Activated T-cell treated with anti-CD3 and anti-CD28 coated beads, Interleukin-2, amount 50 U/mL, for 1 hour (primary cell): ENCODE results near the gene ADCY10.
"Not testable (repeated sequence)": the region's sequence is repeated elsewhere in the genome, so short reads cannot be mapped to it uniquely, and the experiment has no call there.

ENCODE experiments used
- DNase-seq: peaks from one replicate; pipeline ENCODE4 v3.0.0-alpha.2; 2020

The ADCY10 gene

DNA sequence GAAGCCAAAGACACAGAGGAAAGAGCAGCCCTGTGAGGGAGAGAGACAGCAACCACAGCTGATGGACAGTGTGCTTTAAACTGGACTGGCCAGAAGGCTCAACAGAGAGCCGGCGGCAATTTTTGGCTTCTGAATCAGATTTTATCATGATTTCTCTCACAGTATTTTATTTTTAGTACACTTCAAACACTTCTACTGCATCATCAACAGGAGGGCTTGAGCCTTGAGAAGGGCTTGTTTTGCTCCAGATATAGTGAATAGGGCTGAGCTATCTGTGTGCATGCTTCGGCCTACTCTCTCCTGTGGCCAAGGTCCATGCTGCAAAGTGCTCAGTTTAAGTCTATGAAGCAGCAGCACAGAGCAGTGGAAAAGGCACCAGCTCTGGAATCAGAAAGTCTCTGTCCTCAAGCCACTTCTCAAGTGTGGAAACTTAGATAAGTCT, 33.3 kb downstream of the ADCY10 start:
- no peak for DNase-seq

- no peak for DNase-seq
Observed at GRCh38 chr1:167879508-167879907, 34.4 kb downstream of the ADCY10 start.

- no peak for DNase-seq
Observed at GRCh38 chr1:167878372-167879160, 35.4 kb downstream of the ADCY10 start.

DNA sequence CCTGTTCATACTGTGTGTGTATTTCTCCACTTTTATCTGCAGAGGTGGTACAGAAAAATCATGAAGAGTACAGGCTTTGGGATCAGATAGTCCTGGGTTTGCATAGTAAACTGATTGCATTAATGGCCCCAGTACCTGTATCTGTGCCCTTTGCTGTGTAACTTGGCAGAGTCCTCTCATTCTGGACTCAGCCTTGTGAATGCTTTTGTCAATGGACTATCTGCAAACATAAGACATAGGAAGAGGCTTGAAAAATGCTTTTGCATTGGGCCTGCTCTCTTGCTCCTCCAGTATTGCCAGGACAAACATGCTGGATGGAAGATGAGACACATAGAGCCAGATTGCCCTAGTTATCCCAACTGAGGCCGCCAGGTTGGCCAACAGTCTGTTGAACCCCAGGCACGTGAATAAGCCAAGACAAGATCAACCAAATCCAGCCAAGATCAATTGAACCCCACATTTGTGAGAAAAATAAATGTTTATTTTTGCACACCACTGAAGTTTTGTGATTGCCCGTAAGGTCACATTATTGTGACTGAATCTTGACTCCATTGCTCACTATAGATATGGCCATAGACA, 37.2 kb downstream of the ADCY10 start:
- no peak for DNase-seq

DNA sequence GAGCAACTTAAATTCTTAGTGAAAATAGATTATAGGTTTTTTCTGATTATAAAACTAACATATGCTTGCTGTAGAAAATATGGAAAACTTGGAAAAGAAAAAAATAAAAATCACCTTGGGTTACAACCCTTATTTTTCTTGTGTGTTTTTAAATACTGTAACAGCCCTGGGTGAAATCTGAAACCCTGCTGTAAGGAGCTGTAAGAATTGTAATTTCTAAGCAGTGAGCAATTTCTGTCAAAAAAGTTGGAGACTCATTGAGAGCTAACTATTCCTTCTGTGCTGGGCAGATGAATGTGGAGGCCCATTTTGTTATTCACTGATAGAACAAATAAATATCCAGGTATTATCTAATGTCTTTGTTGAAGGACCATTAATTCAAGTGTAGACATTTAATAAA, 42.6 kb downstream of the ADCY10 start:
- DNase-seq, result no peak

GRCh38 chr1:167869157-167870001, 44.6 kb downstream of the ADCY10 start:
- DNase-seq, result not testable (repeated sequence)

DNA sequence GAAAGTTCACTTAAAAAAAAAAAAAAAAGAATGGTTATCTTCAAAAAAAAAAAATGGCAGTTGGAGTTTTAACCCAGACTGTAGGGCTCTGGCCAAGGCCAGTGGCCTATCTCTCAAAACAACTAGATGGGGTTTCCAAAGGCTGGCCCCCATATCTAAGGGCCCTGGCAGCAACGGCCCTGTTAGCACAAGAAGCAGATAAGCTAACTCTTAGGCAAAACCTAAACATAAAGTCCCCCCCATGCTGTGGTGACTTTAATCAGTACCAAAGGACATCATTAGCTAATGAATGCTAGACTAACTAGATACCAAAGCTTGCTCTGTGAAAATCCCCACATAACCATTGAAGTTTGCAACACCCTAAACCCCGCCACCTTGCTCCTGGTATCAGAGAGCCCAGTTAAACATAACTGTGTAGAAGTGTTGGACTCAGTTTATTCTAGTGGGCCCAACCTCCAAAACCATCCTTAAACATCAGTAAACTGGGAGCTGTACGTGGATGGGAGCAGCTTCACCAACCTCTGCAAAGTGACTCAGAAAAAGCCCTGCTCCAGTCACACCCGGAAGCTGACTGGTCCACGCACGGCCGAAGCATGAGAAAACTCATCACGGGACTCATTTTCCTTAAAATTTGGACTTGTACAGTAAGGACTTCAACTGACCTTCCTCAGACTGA, 47.1 kb downstream of the ADCY10 start:
- DNase-seq, result not testable (repeated sequence)

- DNase-seq, result not testable (repeated sequence)
Observed at GRCh38 chr1:167866326-167866725, 47.6 kb downstream of the ADCY10 start.

- DNase-seq, result not testable (repeated sequence)
Observed at GRCh38 chr1:167865804-167866308, 48.1 kb downstream of the ADCY10 start.

GRCh38 chr1:167865193-167865592, 48.7 kb downstream of the ADCY10 start:
- not testable (repeated sequence) for DNase-seq

DNA sequence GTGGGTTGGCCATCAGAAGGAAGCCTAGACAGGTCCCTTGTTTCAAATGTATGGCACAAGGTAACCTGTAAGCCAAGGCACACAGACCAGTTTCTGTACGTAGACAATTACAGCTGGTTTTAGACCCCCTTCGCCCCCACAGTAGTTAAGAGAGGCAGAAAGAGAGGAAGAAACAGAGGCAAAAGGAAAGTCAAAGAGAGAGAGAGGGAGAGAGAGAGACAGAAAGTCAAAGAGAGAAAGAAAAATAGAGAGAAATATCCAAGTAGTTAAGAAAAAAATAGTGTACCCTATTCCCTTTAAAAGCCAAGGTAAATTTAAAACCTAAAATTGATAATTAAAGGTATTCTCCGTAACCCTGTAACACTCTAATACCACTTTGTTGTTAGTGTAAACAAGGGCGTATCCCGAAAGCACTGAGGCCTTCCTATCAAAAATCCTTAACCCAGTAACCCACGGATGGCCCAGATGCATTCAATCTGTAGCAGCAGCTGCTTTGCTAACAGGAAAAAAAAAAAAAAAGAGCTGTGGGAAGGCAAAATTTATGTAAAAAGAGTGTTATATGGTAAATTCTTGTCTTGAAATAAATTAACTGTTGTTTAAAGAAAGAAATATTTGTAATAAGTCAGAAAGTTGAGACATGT, 49.4 kb downstream of the ADCY10 start:
- no peak for DNase-seq

DNA sequence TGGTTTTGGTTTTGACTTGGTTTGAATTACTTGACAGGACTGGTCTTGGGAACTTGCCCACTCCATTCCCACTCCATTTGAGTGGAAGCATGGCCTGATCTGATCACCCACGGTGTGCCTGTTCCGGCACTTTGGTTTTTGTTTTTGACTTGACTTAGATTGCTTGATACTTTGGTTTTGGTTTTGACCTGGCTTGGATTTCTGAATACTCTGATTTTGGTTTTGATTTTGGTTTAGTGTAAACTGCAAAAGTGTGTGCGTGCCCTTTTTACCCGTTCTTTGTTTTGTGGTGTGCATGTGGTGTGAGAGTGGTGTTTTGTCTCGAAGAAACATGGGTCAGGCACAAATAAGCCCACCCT, 50.0 kb downstream of the ADCY10 start:
- no peak for DNase-seq

- DNase-seq, result not testable (repeated sequence)
Observed at GRCh38 chr1:167863191-167863920, 50.6 kb downstream of the ADCY10 start.

DNA sequence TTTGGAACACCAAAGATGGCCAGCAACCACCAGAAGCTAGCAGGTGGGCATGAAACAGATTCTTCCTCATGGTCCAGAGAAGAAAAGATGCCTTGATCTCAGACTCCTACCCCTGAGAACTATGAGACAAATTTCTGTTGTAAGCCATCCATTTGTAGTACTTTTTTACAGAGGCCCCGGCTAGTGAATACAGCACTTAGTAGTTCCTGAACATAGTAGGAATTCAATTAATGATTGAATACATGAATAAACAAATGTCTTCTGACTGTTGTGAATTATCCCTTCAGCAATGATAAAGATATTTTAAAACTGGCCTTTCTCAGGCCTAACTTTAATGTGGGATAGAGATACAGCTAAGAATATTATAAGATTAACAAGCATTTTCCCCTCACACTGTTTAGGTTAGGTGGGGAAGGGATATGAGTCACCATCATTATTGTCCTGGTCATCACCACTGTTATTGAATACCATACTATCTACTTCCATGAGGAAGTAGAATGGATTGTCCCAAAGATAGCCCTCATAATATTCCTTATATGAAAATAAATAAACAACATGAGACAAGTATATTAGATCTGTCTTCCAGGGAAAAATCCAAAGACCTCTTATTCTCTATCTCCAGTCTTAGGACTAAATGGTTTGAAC, 51.4 kb downstream of the ADCY10 start:
- DNase-seq, result no peak

- no peak for DNase-seq
Observed at GRCh38 chr1:167861664-167862381, 52.1 kb downstream of the ADCY10 start.

- DNase-seq, result no peak
Observed at GRCh38 chr1:167860231-167860923, 53.6 kb downstream of the ADCY10 start.

DNA sequence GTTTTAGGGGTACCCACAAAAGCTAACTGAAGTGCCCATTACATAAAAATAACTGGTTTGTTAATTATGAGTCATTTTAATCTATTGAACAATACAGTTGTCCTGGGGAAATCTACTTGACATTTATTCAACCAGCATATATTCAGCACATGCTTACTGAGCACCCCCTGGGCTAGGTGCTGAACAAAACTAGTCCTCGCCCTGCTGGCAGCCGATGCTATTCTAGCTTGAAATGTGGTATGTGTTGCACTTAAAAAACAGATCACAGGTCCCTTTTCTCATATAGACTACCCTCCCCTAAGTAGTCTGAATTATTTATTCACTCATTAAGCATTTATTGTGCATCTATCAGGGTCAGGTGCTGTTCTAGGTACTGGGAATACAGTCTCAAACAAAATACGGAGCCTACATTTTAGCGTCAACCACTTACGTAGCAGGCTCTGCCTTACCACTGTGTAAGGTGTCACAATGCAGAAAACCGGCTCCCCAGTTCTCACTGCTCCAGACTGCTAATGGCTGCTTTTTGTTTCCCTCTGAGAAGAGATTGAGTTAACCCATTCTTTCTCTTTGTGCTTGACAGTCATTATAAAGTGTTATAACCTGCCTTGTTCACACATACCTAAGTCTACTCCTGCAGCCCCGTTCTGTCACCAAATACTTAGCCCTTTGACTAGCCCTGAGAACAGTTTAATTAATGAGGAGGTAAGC, 57.1 kb downstream of the ADCY10 start:
- DNase-seq, result no peak

- no peak for DNase-seq
Observed at GRCh38 chr1:167854184-167854583, 59.8 kb downstream of the ADCY10 start.

DNA sequence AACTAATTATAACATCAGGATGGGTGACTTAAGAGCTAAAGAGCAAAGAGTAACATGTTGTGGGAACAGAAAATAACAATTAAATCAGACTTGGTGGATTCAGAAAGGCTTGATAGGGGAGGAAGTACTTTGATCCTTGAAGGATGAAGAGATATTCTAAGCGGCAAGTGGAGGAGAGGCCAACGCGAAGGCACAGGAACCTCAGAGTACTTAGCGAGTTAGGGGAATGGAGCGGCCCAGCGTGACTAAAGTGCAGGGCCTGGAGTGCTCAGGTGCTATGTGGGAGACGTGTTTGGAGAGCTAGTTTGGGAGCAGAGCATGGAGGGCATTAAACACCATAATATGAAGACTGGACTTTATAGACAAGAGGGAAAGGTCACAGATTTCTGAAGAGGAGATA, 64.3 kb downstream of the ADCY10 start:
- no peak for DNase-seq
